Small intestine (tissue), 7 donors: ENCODE data around the gene AIG1. TPM values are rescaled to one million over a fixed set of nuclear protein-coding genes. Genes with fewer than 3 reads are reported as not detected.

Experiments
- DNase-seq, 2 donors: peaks; one replicate each; pipeline versions ENCODE4 v3.0.0 to v3.0.0-alpha.2; 2013
- FAIRE-seq: peaks from 2 replicates; lab custom pipeline; 2012; peaks lifted over from hg19 to GRCh38; lab: Jason Lieb, UNC
- H3K27ac ChIP-seq, 3 donors: one replicate each; pipeline ENCODE4 v1.5.1; 2013; ENCODE audit warnings: low read length in 2 of 3, mild to moderate bottlenecking in 2 of 3, control low read depth in 1 of 3, inconsistent platforms in 1 of 3, low read depth in 1 of 3, moderate library complexity in 1 of 3
- H3K27me3 ChIP-seq, 3 donors: one replicate each; pipeline ENCODE4 v1.6.1; 2013; ENCODE audit warnings: low read length in 3 of 3, inconsistent platforms in 1 of 3; ENCODE audit not compliant: control insufficient read depth in 3 of 3, insufficient read depth in 3 of 3
- H3K36me3 ChIP-seq, 3 donors: one replicate each; pipeline ENCODE4 v1.6.1; 2013; ENCODE audit warnings: low read length in 3 of 3, inconsistent platforms in 1 of 3, low read depth in 1 of 3, mild to moderate bottlenecking in 1 of 3, moderate library complexity in 1 of 3; ENCODE audit not compliant: control insufficient read depth in 3 of 3, insufficient read depth in 2 of 3
- H3K4me1 ChIP-seq, 3 donors: one replicate each; pipeline ENCODE4 v1.6.1; 2013; ENCODE audit warnings: low read length in 2 of 3, inconsistent platforms in 1 of 3, low read depth in 1 of 3, mild to moderate bottlenecking in 1 of 3, moderate library complexity in 1 of 3; ENCODE audit not compliant: control insufficient read depth in 3 of 3, insufficient read depth in 2 of 3
- H3K4me3 ChIP-seq, 3 donors: one replicate each; pipeline ENCODE4 v1.5.1; 2013; ENCODE audit warnings: low read length in 3 of 3, control low read depth in 1 of 3, inconsistent platforms in 1 of 3, low read depth in 1 of 3, mild to moderate bottlenecking in 1 of 3, moderate library complexity in 1 of 3
- H3K9me3 ChIP-seq, 2 donors: one replicate each; pipeline ENCODE4 v1.6.1; 2013; ENCODE audit warnings: low read depth in 1 of 2, low read length in 1 of 2; ENCODE audit not compliant: control insufficient read depth in 2 of 2, insufficient read depth in 1 of 2
- WGBS, 3 donors: extraction: QIAGEN DNeasy Blood & Tissue Kit; methylation state at CpG; one replicate each; pipeline ENCODE4 v1.1.7; 2013; 5-methylcytosine and 5-hydroxymethylcytosine counted together
- polyA plus RNA-seq, 4 donors: library from polyadenylated mRNA; stranded (reverse) in 3 of 4; unstranded in 1 of 4; fragments of 200-250 nt in 3 of 4; fragments of 120-200 nt in 1 of 4; gene quantifications; one replicate each; pipeline versions ENCODE4 v1.2.1 to v1.2.3, GENCODE V29; 2013
- donor health status: healthy with polysubstance abuse.
- donor health status: control.
- donor health status: control.
- donor health status: Bipolar disorder and iron deficiency.
- donor health status: healthy.

AIG1 gene
- polyA plus RNA-seq, 4 donors: 56.6 to 244 (median 79.0) TPM

DNA sequence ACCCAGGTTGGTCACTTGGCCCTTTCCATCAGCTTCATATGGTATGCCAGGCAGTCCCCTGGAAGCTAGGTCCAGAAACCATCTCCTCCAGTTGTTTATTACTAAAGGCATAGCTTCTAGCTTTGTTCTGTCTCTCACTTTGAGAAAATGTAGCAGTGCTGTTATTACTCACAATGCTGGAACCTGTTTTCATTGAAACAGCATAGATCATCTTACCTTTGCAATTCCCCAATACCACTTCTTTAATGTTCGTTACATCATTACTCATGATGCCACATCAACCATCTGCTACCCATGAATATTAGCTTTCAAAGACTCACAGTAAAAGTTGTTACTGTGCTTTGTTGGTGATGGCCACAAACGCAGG, 301.5 kb downstream of the AIG1 start:
- WGBS, 3 donors: 74 to 85% (median 82%) methylated on average over 2 of the region's 2 CpGs
- no peak overlapping the region for H3K27ac ChIP-seq
- no peak for DNase-seq

DNA sequence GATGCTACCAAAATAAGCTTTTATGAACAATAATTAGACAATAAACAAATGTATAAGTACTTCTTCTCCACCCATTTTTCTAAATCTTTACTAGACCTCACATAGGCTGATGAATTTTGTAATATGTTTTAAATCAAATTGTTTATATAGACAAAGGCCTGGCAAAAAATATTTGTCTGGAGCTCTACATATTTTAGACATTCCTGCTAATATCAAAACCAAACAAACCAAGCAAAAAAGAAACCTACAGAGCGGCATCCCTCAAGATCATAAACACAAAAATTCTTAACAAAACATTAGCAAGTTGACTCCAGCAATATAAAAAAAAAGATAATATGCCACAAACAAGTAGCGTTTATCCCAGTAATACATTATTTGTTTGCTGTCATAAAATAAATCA, 302.6 kb downstream of the AIG1 start:
- no peak for FAIRE-seq
- DNase-seq: no peak
- Histone ChIP-seq H3K9me3 (no peaks in the 10 kb centered on the region), H3K36me3 (peaks cover 0 to 2% (median 0%) of the 10 kb centered on the region in 3 donors), H3K27me3 (no peaks in the 10 kb centered on the region), H3K4me3 (no peak overlapping the region), H3K27ac (no peak overlapping the region), H3K4me1 (peaks cover 0 to under 1% (median 0%) of the 10 kb centered on the region in 3 donors)
- WGBS, 3 donors: 77 to 93% (median 86%) methylated on average over 2 of the region's 2 CpGs

More for the DNA sequence above, 301.5 kb downstream of the AIG1 start:
- Histone ChIP-seq H3K4me3 (no peak overlapping the region), H3K9me3 (no peaks in the 10 kb centered on the region), H3K27me3 (no peaks in the 10 kb centered on the region), H3K4me1 (peaks cover 0 to 11% (median 0%) of the 10 kb centered on the region in 3 donors), H3K36me3 (peaks cover 0 to 2% (median 0%) of the 10 kb centered on the region in 3 donors)
- no peak for FAIRE-seq

GRCh38 chr6:143368426-143368825, 307.7 kb downstream of the AIG1 start:
- Histone ChIP-seq H3K27ac (no peak overlapping the region), H3K9me3 (no peaks in the 10 kb centered on the region), H3K27me3 (no peaks in the 10 kb centered on the region), H3K4me1 (no peaks in the 10 kb centered on the region), H3K36me3 (no peaks in the 10 kb centered on the region), H3K4me3 (no peak overlapping the region)
- no peak for FAIRE-seq
- DNase-seq: no peak
- WGBS, 3 donors: 52 to 83% (median 79%) methylated on average over 2 of the region's 2 CpGs

DNA sequence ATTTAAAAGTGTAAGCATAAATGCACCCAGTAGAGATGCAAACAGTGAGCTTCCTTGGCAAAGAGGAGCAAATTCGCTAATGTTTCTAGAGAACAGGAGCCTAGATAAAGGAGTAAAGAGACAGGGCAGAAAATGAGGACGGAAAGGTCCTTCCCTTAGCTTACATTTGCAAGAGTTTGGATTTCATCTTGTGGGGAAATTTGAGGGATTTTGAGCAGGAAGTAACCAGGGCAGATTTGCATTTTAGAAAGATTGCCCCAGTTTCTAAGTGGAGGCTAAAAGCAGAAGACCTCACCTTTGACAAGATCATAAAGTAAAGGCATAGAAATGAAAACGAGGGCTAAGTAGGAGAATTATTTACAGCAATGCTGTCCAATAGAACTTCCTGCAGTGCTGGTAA, 309.3 kb downstream of the AIG1 start:
- Histone ChIP-seq H3K9me3 (no peaks in the 10 kb centered on the region), H3K4me1 (no peaks in the 10 kb centered on the region), H3K4me3 (no peak overlapping the region), H3K27me3 (no peaks in the 10 kb centered on the region), H3K27ac (no peak overlapping the region), H3K36me3 (no peaks in the 10 kb centered on the region)
- FAIRE-seq (no peak), DNase-seq (no peak)
- 67 to 77% (median 74%) methylated on average over 3 of the region's 3 CpGs for WGBS, 3 donors

GRCh38 chr6:143370812-143371370, 310.2 kb downstream of the AIG1 start:
- H3K27me3 ChIP-seq: no peaks in the 10 kb centered on the region
- no peaks in the 10 kb centered on the region for H3K9me3 ChIP-seq
- FAIRE-seq (no peak), DNase-seq (no peak)
- no peak overlapping the region for H3K27ac ChIP-seq
- no peaks in the 10 kb centered on the region for H3K36me3 ChIP-seq
- H3K4me3 ChIP-seq: no peak overlapping the region
- WGBS, 3 donors: 75 to 85% (median 83%) methylated on average over 5 of the region's 5 CpGs
- no peaks in the 10 kb centered on the region for H3K4me1 ChIP-seq

GRCh38 chr6:143372199-143372882, 311.7 kb downstream of the AIG1 start:
- FAIRE-seq (no peak), DNase-seq (no peak)
- Histone ChIP-seq H3K27me3 (no peaks in the 10 kb centered on the region), H3K4me3 (no peak overlapping the region), H3K4me1 (no peaks in the 10 kb centered on the region), H3K36me3 (no peaks in the 10 kb centered on the region), H3K9me3 (no peaks in the 10 kb centered on the region), H3K27ac (no peak overlapping the region)
- WGBS, 3 donors: 55 to 71% (median 67%) methylated on average over 7 of the region's 7 CpGs

- WGBS, 3 donors: 33 to 48% (median 38%) methylated on average over 2 of the region's 2 CpGs
- FAIRE-seq: no peak
These were observed 313.3 kb downstream of the AIG1 start for GRCh38 chr6:143374014-143374413.

DNA sequence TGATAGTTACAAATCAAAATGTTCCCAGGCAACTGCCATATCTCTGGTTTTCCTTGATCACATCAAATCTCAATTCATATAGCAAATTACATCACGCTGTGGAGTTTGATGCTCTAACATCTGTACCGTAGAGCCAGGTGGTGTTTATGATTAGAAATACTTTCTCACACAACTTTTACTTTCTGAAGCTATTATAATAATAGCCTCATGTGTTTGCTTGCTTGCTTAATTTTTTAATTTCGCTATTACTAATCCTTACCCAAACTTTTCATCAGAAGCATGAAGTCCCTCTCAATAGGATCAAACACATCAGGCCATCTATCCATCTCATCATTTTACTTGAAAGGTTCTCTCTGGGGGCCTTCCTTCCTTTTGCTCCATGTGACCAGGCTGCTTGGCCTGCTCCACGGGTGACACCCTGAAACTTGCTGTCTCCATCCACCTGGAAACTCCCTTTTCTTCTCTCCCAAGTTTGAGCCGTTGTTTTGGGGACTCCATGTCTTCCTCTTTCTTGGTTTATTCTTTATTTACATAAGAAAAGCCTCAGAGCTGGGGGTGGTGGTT, 314.4 kb downstream of the AIG1 start:
- Histone ChIP-seq H3K36me3 (no peaks in the 10 kb centered on the region), H3K9me3 (no peaks in the 10 kb centered on the region), H3K27ac (no peak overlapping the region), H3K4me3 (no peak overlapping the region), H3K27me3 (no peaks in the 10 kb centered on the region), H3K4me1 (no peaks in the 10 kb centered on the region)
- DNase-seq (no peak), FAIRE-seq (no peak)
- 69 to 82% (median 74%) methylated on average over 5 of the region's 5 CpGs for WGBS, 3 donors

More at GRCh38 chr6:143374014-143374413, 313.3 kb downstream of the AIG1 start:
- Histone ChIP-seq H3K27me3 (no peaks in the 10 kb centered on the region), H3K27ac (no peak overlapping the region), H3K9me3 (no peaks in the 10 kb centered on the region), H3K4me1 (no peaks in the 10 kb centered on the region), H3K36me3 (no peaks in the 10 kb centered on the region), H3K4me3 (no peak overlapping the region)
- no peak for DNase-seq
